Activated CD8-positive, alpha-beta memory T cell treated with anti-CD3 and anti-CD28 coated beads, Interleukin-2, amount 50 U/mL, for 1 hour (primary cell): ENCODE measurements around the gene CDH8.
"Not testable (repeated sequence)": the region's sequence is repeated elsewhere in the genome, so short reads cannot be mapped to it uniquely, and the experiment has no call there.

Experiments
- DNase-seq: peaks from one replicate; pipeline ENCODE4 v3.0.0-alpha.2; 2020; ENCODE audit errors: extremely low read depth

Gene CDH8

DNA sequence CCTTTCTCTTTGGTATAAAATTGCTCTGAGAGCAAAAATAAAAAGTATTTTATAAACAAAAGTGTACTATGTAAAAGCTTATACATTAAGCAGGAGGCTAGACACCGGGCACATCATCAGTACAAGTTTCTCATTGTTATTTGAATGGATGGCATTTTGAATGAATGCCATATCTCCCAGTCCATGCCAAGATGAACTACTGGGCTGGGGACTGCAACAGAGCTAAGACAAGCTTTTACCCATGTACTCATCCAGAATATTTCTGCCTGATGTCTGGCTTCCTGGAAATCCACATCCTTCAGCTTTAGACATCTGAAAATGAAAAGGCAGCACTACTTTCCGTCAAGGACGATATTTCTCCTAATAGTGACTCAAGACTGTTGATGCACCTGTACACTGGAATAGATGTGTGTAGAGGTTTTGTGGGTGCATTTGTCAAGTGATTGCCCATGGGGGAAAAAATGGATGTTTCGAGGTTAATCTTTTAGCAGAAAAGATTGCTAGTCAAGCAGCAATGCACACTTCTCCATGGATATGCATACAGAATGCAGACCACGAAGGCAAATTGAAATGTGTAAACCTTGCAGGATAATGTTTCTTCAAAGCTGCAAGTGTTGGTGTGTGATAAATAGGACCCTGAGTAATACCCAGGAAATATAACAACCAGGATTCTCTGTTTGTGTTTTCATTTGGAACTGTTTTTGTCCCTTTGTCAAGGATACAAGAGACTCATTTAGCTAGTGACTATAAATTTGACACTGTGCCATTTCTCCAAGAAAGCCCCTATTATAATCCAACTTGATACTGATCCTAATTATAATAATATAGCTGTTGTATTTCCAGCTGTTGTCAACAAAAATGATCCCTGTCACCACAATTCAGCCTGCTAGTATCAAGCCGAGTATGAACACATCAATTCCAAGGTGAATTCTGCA lies 173.8 kb downstream of the CDH8 start:
- no peak for DNase-seq

DNA sequence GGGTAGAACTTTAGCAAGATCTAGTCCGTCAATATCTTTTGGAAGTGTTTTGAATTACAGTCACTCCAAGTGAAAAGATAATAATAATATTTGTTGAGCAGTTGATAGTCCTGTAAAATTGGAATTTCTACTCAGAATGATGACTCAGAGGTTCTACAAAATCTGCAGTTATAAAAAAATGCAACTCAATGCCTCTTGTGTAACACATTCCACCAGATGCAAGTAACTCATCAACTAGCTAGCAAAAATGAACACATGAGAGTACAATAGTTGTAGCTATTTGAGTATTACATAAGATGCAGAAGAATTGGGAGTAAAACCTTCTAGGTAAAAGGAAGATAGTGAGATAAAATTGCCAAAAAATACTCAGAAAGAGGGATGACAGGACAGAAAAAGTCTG lies 177.2 kb downstream of the CDH8 start:
- no peak for DNase-seq

DNA sequence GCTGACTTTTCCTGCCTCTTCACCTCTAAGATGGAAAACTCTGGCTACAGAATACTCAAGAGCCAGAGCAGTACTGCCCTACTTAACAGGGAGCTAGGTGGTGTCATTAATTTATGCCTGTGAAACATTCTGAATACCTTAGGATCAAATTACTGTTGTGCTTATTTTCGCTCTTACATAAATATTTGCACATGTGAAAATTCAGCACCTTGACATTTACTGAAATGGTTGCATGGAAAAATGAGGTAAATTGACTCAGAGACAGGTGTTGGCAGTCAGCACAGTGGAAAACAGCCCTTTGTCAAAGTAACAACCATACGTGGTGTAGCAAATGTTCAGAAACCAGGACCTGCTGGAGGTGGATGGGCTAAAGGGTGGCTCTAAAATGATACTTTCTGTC lies 193.6 kb downstream of the CDH8 start:
- no peak for DNase-seq

DNA sequence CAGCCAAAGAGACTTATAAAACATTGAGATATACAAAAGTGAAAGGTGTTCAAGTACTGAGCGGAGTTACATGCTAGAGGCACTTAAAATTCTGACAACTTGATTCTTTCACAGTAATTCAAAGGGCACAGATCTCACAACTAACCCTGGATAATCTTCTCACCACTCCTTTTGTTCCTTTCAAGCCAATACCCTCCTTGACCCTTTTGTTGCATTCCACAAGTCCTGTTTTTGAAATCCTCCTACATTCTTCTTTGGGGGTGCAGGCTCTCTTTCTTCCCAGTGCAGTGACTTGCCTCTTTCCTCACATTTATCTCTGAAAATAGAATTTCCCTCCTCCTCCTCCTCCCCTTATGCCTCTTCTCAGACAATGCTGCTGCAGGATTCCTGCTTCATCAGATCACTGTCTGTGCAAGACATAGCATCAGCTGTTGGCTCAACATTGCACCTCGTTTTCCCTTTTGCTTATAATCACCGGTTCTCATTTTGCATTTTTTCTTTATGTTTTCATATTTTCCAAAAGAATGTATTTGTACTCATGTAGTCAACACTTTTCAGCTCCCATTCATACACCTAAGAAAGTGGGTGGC lies 199.3 kb downstream of the CDH8 start:
- DNase-seq: no peak

DNA sequence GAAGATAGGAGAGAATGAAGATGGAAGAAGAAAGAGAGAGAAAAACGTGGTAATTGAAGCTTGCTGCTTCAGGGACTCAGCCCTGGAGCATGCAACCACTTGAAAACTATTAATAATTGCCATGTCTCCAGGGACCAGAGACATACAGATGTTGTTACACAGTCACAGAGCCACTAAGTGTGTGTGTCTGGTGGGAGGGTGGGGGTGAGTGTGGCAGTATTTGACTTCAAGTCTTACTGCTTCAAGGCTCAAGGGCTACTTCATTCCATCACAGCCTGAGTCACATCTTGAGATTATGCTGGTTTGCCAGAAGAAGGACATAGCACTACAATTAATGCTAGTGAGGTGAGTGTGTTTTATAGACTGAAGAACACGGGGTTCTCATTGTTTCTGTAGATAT lies 202.2 kb downstream of the CDH8 start:
- no peak for DNase-seq

DNA sequence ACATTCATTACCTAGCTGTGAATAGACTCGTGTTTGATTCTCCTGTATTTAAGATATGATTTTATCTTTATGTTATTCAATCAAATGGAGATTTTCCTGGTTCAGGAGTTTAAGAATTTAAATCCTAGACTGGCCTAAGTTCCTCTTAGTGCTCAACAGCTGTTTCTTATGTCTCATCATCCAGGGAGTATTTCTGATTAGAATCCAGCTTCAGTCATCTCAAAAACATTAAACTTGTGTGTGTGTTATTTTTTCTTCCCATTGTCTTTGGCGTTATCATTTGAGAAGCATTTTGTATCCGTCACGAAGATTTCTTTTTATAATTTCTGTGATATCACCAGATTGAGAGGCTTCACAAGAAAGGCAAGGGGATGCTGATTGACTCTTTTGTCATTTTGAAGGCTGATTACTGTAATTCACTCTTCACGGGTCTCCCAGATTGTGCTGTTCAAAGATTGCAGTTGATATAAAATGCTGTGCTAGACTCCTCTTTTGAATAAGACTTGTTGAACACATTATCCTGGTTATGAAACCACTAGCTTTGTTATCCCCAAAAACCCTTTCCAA lies 204.8 kb downstream of the CDH8 start:
- no peak for DNase-seq

DNA sequence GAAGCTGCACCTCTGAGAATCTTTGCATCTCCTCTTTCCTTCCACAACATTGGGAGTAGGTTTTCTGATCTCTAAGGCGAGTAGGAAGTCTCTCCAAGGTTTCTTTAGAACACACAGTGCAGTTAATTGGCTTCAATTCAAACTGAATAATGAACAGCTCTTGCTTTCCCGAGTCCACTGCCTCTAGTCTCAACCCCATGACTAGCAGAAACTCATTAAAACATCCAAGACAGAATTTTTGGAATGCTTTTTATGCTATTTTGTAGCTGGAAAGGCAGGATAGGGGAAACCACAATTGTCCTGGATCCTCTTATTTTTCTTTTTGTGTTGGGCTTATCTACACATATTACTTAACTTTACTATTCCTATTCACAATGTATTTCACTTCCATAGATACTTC lies 206.6 kb downstream of the CDH8 start:
- DNase-seq: no peak

DNA sequence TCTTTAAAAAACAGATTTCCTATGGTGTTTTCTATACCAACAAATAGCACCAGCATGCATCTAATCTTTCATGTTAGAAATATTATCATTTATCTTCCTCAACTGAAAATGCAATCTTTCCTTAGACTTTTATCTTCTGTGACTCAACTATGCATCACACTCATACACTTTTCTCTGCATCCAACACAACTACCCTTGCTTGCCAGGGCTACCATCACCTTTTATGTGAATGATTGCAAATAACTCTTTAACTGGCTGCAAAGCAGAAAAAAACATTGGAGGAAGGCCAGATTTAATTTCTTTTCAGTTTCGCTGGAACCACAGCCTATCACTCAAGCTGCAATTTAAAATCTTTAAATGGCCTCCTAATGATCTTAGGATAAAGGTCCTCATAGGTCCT lies 212.9 kb downstream of the CDH8 start:
- no peak for DNase-seq

DNA sequence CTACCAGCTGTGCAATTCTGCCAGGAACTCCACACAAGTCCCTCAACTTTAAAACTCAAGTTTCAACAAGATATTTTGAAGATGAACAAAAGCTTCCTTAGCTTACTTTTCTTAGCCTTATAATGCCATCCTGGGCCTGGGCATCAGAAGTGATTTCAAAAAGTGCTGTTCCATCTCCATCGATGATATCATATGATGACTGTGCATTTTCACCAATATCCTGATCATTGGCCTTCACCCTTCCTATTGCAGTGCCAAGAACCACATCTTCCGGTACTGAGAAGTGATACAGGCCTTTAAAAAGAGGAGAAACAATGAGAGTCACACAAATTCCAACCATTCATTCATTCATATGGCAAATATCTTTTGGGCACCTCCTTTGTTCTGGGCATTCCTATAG lies 215.4 kb downstream of the CDH8 start:
- no peak for DNase-seq

DNA sequence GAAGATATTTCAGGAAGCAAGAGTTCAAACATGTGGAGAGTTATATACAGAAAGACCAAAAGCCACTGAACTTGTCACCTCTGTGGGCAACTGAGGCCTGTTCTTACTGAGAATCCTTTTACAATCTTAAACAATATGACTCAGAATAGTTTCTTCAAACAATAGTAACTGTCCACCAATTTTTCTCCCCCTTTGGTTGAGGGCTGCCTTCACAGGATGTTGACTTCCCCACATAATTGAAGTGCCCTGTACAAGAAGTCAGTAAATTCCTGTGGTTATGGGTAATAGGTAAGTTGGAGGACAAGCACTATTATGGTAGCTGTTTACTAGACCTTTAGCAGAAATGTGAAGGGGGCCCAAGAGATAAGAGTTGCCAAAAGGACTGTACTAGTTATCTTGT lies 215.8 kb downstream of the CDH8 start:
- no peak for DNase-seq

DNA sequence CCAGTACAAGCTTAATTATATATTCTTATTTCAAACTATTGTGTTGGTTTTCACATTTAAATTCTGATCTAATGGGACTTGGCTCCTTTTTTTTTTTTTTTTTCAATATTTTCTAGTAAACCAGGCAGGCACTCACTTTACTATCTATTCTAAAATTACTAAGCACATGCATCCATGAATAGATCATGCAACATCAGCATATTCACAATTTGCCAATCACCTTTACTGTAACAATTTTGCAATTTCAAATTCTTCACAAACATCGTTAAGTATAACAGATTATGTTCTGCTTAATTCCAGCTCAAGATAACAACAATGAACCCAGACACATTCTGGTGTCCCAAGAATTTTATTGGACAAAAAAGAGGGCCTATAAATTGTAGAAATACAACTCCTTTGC lies 217.4 kb downstream of the CDH8 start:
- DNase-seq: no peak

DNA sequence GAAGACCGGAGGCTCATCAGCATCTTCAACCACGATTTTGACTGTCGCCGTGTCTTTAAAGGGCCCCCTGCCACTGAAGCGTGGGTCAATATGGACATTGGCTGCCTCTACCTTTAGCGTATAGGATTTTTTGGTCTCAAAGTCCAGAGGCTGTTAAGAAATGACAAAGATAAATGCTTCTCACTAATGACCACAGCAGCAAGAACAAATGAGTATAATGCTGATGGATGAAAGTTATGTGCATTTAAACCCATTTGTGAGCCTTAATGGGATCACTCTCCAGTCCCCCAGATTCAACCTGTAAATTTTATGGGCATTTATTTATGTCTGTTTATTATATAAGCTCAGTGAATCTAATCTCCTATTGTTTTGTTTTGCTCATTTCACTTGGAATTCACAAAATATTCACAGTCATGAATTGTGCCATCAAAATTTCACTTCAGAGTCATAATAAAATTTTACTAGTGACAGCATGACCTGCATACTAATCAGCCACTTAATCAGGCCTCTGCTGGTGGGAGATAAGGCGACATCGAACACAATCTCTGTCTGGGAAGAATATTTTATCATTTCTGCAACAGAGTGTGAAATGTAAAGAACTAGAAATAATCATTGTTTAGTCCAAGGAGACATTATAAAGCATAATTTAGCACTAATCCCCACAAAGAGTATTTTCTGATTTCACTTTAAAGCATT lies 218.5 kb downstream of the CDH8 start:
- DNase-seq: no peak

DNA sequence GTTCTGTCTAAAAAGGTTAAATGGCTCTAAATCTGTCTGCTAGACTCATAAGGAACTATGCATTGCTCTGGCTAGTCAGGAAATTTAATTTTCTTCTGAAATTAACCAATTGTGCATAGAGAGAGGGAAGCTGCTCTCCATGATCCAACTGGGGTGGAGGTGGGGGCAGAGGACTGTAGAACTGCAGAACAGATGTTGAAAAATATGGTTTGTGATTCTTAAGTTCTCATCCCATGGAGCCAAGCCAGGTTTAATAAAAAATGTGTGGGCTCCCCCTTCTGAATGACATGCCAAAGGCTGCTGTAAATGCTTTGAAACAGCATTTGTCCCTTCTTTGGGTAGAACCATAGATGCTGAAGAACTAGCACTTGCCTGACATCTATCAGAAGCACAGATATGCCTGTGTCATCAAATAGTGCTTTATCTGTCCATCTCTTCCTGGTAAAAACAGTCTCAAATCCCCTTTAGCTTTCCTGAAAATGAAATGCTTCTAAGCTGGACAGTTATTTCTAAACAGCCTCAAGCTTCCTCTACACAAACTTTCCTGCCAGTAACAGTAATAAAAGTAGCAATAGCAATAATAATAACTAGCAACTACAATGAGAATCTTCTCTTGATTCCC lies 221.4 kb downstream of the CDH8 start:
- no peak for DNase-seq

DNA sequence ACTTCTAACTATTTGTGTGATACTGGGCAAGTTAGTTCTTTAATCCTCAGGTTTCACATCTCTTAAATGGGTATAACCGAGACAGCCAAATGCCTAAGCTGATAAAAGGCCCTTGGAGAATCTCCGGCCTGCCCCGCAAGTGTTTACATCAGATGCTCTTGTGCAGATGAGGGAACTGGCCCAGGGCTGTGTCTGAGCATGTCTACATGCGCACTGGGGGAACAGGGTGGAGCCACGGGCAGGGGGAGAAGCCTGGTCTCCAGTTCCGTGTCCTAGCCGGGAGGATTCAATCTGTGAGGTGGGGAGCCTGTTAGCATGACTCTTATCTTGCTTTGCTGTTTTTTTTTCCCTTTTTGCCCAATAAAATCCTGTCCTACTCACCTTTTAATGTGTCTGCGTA lies 222.9 kb downstream of the CDH8 start:
- DNase-seq: no peak

DNA sequence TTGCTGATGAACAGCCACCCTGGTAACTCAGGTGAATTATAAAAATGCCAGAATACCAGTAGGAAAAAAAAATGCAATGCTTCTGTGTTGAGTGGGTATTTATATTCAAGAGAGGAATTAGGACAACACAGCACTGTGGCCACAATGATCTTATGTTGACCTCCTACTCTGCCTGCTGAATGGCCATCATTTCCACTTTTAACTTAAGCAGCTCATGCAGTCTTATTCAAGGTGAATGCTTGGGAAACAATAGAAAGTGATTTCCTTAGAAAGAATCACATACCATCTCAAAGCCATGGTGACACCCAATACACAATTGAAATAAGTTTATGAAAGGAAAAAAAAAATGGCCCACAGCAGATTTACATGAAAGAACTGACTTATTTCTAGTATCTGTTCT lies 224.0 kb downstream of the CDH8 start:
- no peak for DNase-seq

DNA sequence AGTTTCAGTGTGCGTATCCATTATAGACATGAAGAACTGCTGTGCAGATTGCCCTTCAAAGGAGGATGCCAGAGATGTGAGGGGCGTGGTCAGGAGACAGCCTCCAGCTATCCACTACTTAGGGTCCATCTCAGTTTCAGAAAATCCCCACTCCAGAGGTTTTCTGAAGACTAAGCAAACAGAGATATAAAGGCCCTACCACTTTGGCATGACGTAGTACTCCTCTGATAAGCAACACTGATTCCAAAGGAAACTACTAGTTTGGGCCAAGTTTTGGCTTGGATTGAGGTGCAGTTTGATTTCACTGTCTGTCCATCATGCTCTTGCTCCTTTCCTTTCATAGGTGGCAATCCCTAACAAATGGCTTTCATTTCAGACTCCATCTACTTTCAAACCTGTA lies 228.7 kb downstream of the CDH8 start:
- no peak for DNase-seq

DNA sequence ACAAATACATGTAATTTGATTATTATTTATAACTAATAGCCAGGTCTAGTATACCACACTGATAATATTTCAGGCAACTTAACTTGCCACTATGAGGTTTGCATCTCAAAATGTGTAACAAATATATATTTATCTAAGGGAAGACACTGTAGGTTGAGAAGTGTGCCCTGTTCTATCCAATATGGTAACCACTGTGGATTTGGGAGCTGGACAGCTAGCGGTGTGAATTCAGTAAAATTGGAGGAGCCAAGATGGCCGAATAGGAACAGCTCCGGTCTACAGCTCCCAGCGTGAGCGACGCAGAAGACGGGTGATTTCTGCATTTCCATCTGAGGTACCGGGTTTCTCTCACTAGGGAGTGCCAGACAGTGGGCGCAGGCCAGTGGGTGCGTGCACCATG lies 235.0 kb downstream of the CDH8 start:
- not testable (repeated sequence) for DNase-seq

DNA sequence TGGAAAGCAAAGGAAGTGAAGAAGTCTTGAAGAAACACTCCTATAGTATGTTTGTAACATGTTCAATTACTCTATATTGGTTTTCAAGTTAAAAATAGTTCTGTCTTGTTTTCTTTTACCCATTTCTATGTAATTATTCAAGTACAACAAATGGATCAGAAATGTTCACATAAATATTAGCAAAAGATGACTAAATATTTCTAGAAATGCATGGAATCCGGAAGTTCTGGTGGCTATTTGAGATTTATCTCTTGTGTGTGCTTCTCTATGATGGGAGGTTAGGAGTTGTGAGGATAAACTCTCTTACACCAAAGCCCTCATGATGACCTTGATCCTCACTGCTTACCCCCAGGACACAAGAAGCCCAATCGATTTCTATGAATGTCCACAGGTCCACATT lies 237.5 kb downstream of the CDH8 start:
- no peak for DNase-seq

DNA sequence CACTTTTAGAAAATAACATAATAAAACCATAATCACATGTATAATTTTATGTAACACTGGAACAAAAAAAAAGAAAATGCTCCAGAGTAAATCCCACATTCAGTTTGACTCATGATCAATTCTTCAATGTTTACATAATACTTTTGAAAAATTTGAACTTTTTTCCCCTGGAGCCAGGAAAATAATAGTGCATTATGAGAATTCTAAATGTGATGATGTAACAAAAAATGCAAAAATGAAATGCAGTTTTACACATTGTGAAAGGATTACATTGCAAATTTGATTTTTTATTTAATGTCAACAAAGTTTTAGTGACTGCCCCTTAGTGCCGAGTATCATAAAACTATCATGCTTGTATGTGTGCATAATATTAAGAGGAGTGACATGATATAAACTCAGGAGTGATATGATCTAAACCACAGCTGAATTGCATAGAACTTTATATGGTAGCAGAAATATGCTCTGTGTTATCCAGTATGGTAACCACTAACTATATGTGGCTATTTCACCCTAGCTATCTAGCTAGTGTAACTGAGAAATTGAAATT lies 238.2 kb downstream of the CDH8 start:
- DNase-seq: no peak

DNA sequence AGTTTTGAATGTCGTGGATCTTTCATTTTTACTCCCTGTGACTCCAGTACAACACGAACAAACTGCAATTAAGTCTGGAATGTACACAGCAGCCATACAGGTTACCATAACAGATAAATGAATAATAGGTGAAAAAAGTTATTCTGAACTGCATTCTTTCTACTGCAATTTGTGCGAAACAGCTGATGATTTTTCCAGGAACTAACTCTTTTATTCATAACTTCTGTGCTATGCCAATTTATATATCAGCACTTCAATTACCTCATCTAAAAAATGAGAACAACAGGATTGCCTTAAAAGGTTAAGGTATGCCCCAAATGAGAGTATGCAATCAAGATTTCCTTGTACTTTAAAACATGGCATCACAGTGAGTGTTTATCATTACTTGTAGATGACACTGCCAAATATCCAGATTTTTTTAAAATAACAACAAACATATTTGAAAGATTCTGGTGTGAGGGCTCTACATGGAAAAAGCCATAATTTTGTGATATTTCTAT lies 238.9 kb downstream of the CDH8 start:
- DNase-seq: no peak

DNA sequence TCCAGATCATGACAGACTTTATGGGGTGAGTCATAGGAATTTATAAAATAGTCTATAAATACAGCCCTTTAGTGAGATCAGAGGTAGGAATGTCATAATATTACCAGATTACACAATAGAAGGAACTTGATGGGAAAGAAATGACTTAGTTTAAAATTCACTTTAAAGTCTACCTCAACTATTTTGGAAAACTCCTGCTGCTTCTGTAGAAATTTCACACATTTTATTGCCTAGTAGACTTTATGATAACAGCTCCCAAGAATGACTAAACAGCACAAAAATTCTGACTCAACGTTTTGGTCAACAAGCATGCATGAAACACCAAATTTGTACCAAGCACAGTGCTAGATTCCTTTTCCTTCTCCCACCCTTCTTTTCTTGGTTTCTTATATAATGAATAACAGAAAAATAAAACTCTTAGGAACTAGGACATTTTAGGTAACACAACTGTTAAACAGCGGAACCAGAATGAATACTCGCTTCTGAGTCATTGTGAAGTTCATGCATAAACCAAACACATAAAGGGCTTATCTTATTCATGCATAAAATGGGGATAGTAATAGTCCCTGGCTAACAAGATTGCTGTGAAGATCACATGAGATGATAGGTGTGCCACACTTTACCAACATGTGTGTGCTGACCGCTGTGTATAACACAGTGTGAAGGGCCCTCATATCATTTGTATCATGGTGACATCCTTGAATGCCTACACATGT lies 243.9 kb downstream of the CDH8 start:
- DNase-seq: no peak
